Activated naive CD4-positive, alpha-beta T cell treated with anti-CD3 and anti-CD28 coated beads, Interleukin-2, amount 10 ng/mL, durations not matched to agents 7 days and 5 days (primary cell): ENCODE measurements around the gene CLIP1.
A peak's percentile ranks its signal among the peaks of the same experiment; 100 is the strongest.
"Not testable (repeated sequence)": the region's sequence is repeated elsewhere in the genome, so short reads cannot be mapped to it uniquely, and the experiment has no call there.

Source experiments
- CTCF ChIA-PET: fragments of 350-600 bp; sonication (Branson Sonifier 250); formaldehyde crosslinking; loops from one replicate; lab custom pipeline; 2021; ENCODE audit warnings: antibody characterized with exemption; lab: Charles Lee
- DNase-seq: peaks from one replicate; pipeline ENCODE4 v3.0.0-alpha.2; 2020
- H3K27ac Mint-ChIP-seq: one replicate; pipeline ENCODE4 v1.8.0; 2021; ENCODE audit warnings: mild to moderate bottlenecking, moderate library complexity, mixed read lengths
- H3K27me3 Mint-ChIP-seq: one replicate; pipeline ENCODE4 v1.8.0; 2021; ENCODE audit warnings: mild to moderate bottlenecking, mixed read lengths
- H3K36me3 Mint-ChIP-seq: one replicate; pipeline ENCODE4 v1.8.0; 2021; ENCODE audit warnings: mixed read lengths
- H3K4me1 Mint-ChIP-seq: one replicate; pipeline ENCODE4 v1.8.0; 2021; ENCODE audit warnings: mixed read lengths
- H3K4me3 Mint-ChIP-seq: one replicate; pipeline ENCODE4 v1.8.0; 2021; ENCODE audit warnings: mild to moderate bottlenecking, moderate library complexity, mixed read lengths
- H3K9me3 Mint-ChIP-seq: one replicate; pipeline ENCODE4 v1.8.0; 2021; ENCODE audit warnings: mixed read lengths

Gene CLIP1

GRCh38 chr12:122295877-122296276 is 126.6 kb downstream of the CLIP1 start:
- no peak overlapping the region for H3K27ac Mint-ChIP-seq
- no peaks in the 10 kb centered on the region for H3K9me3 Mint-ChIP-seq
- peaks cover 27% of the 10 kb centered on the region for H3K36me3 Mint-ChIP-seq
- H3K4me1 Mint-ChIP-seq: peaks cover 4% of the 10 kb centered on the region
- no peak overlapping the region for H3K4me3 Mint-ChIP-seq
- DNase-seq: no peak
- no peaks in the 10 kb centered on the region for H3K27me3 Mint-ChIP-seq
- CTCF ChIA-PET: no interaction called here

DNA sequence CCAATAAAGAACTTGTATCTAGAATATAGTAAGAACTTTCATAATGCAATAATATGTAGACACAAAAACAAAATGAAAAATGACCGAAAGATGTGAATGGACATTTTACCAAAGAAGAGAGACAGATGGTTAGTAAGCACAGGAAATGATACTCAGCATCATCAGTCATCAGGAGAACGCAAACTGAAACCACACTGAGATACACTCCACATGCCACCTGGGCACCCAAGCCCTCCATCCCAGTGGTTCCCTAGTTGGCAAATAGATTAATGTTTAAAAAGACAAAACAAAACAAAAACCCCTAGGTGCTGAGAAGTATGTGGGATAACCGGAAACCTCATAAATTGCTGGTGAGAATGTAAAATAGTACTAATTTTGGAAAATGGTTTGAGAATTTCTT is 129.4 kb downstream of the CLIP1 start:
- no peak overlapping the region for H3K4me3 Mint-ChIP-seq

GRCh38 chr12:122291431-122291830 is 131.0 kb downstream of the CLIP1 start:
- CTCF ChIA-PET: no interaction called here
- Mint-ChIP-seq H3K9me3 (no peaks in the 10 kb centered on the region), H3K4me1 (peaks cover 4% of the 10 kb centered on the region), H3K36me3 (peaks cover 24% of the 10 kb centered on the region), H3K27ac (no peak overlapping the region), H3K27me3 (no peaks in the 10 kb centered on the region), H3K4me3 (no peak overlapping the region)
- no peak for DNase-seq

More for the DNA sequence above, 129.4 kb downstream of the CLIP1 start:
- CTCF ChIA-PET: no interaction called here
- peaks cover 4% of the 10 kb centered on the region for H3K4me1 Mint-ChIP-seq
- H3K36me3 Mint-ChIP-seq: peaks cover 26% of the 10 kb centered on the region
- H3K27ac Mint-ChIP-seq: no peak overlapping the region
- H3K9me3 Mint-ChIP-seq: no peaks in the 10 kb centered on the region
- no peaks in the 10 kb centered on the region for H3K27me3 Mint-ChIP-seq
- no peak for DNase-seq

GRCh38 chr12:122283680-122284079 is 138.8 kb downstream of the CLIP1 start:
- no peak for DNase-seq
- Mint-ChIP-seq H3K27ac (no peak overlapping the region), H3K27me3 (no peaks in the 10 kb centered on the region), H3K9me3 (no peaks in the 10 kb centered on the region), H3K4me1 (no peaks in the 10 kb centered on the region), H3K4me3 (no peak overlapping the region), H3K36me3 (peaks cover 17% of the 10 kb centered on the region)
- CTCF ChIA-PET: no interaction called here

DNA sequence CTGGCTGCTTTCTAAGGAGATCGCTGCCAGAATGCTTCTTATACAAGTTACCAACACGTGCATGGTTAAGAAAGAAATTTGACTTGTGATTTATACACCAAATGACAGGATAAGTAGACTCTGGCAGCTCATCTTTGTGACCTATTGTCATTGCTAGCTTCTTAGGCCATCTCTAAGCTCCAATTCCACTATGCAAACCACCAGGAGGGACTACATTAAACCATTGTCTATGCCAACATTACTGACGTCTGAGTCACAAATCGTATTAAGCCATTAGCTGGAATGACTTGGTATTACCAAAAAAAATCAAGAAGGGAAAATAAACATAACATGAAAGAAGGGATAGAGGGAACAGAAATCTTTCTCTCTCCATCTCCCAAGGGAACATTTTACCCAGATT is 140.4 kb downstream of the CLIP1 start:
- no peaks in the 10 kb centered on the region for H3K9me3 Mint-ChIP-seq
- H3K4me3 Mint-ChIP-seq: no peak overlapping the region
- CTCF ChIA-PET: no interaction called here
- H3K4me1 Mint-ChIP-seq: no peaks in the 10 kb centered on the region
- peaks cover 21% of the 10 kb centered on the region for H3K36me3 Mint-ChIP-seq
- H3K27ac Mint-ChIP-seq: no peak overlapping the region
- no peak for DNase-seq
- H3K27me3 Mint-ChIP-seq: no peaks in the 10 kb centered on the region

GRCh38 chr12:122276242-122276641 is 146.2 kb downstream of the CLIP1 start:
- CTCF ChIA-PET: no interaction called here
- DNase-seq: no peak
- no peaks in the 10 kb centered on the region for H3K27me3 Mint-ChIP-seq
- H3K4me1 Mint-ChIP-seq: no peaks in the 10 kb centered on the region
- no peak overlapping the region for H3K27ac Mint-ChIP-seq
- H3K9me3 Mint-ChIP-seq: no peaks in the 10 kb centered on the region
- H3K36me3 Mint-ChIP-seq: peaks cover 28% of the 10 kb centered on the region
- H3K4me3 Mint-ChIP-seq: no peak overlapping the region

GRCh38 chr12:122275459-122275858 is 147.0 kb downstream of the CLIP1 start:
- CTCF ChIA-PET: interaction anchor here (0.9 kb wide), 1 partner anchor 81 kb away, joined by 3 read pairs; no protein-coding TSS in a partner anchor
- no peak for DNase-seq
- no peak overlapping the region for H3K4me3 Mint-ChIP-seq
- H3K27ac Mint-ChIP-seq: no peak overlapping the region
- no peaks in the 10 kb centered on the region for H3K27me3 Mint-ChIP-seq
- no peaks in the 10 kb centered on the region for H3K4me1 Mint-ChIP-seq
- no peaks in the 10 kb centered on the region for H3K9me3 Mint-ChIP-seq
- H3K36me3 Mint-ChIP-seq: peaks cover 28% of the 10 kb centered on the region

DNA sequence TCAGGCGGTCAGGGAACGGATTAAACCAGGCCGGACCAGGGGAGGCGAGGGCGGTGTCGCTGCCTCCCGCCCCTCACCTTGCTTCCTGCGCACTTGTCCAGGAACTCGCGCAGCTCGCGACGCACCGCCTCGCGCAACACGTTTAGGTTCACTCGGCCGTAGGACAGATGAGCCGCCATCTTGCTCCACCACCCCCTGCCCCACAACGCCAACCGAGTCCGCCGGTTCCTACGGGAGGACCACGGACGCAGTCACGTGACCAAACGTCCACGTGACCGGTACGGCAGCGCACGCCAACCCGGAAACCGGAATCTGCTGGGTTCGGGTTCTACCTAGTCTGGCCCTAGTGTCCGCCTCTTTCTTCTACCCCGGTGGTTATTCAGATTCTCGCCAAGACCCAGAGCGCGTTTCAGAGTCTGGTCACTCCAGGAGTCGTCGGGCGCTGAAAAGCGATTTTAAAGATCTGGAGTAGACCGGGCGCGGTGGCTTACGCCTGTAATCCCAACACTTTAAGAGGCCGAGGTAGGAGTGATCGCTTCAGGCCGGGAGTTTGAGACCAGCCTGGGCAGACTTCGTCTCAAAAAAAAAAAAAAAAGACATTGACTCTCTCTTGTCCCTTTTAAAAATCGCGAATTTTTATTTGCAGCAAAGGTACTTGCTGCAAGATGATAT is 156.1 kb downstream of the CLIP1 start, which contains the start of gene VPS33A:
Gene VPS33A, minus strand, starts transcription at position 265 of the 672 bp plus-strand sequence. Its CDS starts 86 bp downstream, at position 179.
- peak; percentile 96 for DNase-seq
- Mint-ChIP-seq H3K4me3 (peak within 1 kb of the TSS; percentile 95), H3K9me3 (no peaks in the 10 kb centered on the region), H3K27ac (peak within 1 kb of the TSS; percentile 99), H3K36me3 (peaks cover 14% of the 10 kb centered on the region), H3K27me3 (peaks cover 7% of the 10 kb centered on the region), H3K4me1 (peaks cover 27% of the 10 kb centered on the region)
- CTCF ChIA-PET: interaction anchor here (0.6 to 2.0 kb wide), 11 partner anchors 12 to 231 kb away, joined by 3 to 6 read pairs (median 4); partner anchors contain the start of gene DIABLO

GRCh38 chr12:122265886-122266229 is 156.6 kb downstream of the CLIP1 start:
- Mint-ChIP-seq H3K9me3 (no peaks in the 10 kb centered on the region), H3K36me3 (peaks cover 18% of the 10 kb centered on the region), H3K4me1 (peaks cover 27% of the 10 kb centered on the region), H3K27ac (peak overlapping the region; percentile 99), H3K27me3 (peaks cover 7% of the 10 kb centered on the region), H3K4me3 (peak overlapping the region; percentile 95)
- no peak for DNase-seq
- CTCF ChIA-PET: interaction anchor here (0.7 to 2.0 kb wide), 5 partner anchors 21 to 173 kb away, joined by 3 to 4 read pairs (median 4); no protein-coding TSS in a partner anchor

DNA sequence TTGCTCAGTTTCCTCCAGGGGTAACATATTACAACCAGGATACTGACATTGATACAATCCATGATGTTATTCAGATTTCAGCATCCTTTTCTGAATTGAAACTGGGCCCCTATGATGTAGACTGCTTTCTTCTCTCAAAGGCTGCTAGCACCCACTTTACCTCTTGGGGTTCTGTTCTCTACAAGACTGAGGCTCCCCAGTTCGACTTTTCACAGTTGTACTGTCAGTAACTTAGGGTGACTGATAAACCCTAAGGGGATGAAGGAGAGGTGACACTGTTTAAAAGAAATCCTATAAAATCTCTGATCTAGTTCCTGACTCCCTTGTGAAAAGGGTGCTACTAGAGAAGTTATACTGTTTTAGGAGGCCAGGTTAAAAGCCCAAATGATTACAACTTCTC is 157.0 kb downstream of the CLIP1 start:
- DNase-seq: peak; percentile 30
- peak overlapping the region; percentile 99 for H3K27ac Mint-ChIP-seq
- peaks cover 21% of the 10 kb centered on the region for H3K36me3 Mint-ChIP-seq
- no peaks in the 10 kb centered on the region for H3K9me3 Mint-ChIP-seq
- CTCF ChIA-PET: interaction anchor here (0.6 to 1.3 kb wide), 4 partner anchors 21 to 557 kb away, joined by 3 to 4 read pairs (median 4); no protein-coding TSS in a partner anchor
- peaks cover 7% of the 10 kb centered on the region for H3K27me3 Mint-ChIP-seq
- peaks cover 27% of the 10 kb centered on the region for H3K4me1 Mint-ChIP-seq
- H3K4me3 Mint-ChIP-seq: peak overlapping the region; percentile 95

DNA sequence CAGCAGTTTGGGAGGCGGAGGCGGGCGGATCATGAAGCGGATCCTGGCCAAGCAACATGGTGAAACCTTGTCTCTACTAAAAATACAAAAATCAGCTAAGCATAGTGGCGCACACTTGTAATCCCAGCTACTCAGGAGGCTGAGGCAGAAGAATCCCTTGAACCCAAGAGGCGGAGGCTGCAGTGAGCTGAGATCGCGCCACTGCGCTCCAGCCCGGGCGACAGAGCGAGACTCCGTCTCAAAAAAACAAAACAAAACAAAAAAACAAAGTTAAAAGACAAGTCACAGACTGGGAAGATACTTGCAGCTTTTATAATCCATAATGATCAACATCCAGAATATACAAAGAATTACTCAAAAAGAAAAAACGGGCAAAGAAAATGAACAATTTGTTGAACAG is 161.7 kb downstream of the CLIP1 start:
- DNase-seq, H3K27me3 Mint-ChIP-seq, H3K27ac Mint-ChIP-seq, H3K9me3 Mint-ChIP-seq, H3K4me3 Mint-ChIP-seq: not testable (repeated sequence)
- H3K4me1 Mint-ChIP-seq: peaks cover 15% of the 10 kb centered on the region
- peaks cover 44% of the 10 kb centered on the region for H3K36me3 Mint-ChIP-seq
- CTCF ChIA-PET: interaction anchor here (0.6 kb wide), 1 partner anchor 367 kb away, joined by 3 read pairs; no protein-coding TSS in a partner anchor

DNA sequence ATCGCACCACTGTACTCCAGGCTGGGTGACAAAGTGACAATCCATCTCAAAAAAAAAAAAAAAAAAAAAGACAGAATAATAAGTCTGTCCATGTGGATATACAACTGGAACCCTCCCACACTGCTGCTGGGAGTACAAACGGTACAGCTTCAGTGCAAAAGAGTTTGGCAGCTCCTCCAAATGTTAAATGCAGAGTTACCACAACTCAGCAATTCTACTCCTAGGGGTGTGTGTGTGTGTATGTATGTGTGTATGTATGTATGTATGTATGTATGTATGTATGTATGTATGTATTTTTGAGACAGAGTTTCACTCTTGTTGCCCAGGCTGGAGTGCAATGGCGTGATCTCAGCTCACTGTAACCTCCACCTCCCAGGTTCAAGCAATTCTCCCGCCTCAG is 163.5 kb downstream of the CLIP1 start:
- H3K27me3 Mint-ChIP-seq, H3K4me3 Mint-ChIP-seq, H3K9me3 Mint-ChIP-seq, DNase-seq, H3K27ac Mint-ChIP-seq, CTCF ChIA-PET, H3K4me1 Mint-ChIP-seq: not testable (repeated sequence)
- H3K36me3 Mint-ChIP-seq: peaks cover 48% of the 10 kb centered on the region

GRCh38 chr12:122258462-122258861 is 164.0 kb downstream of the CLIP1 start:
- H3K4me1 Mint-ChIP-seq, DNase-seq, CTCF ChIA-PET, H3K4me3 Mint-ChIP-seq, H3K27ac Mint-ChIP-seq, H3K9me3 Mint-ChIP-seq, H3K27me3 Mint-ChIP-seq: not testable (repeated sequence)
- peaks cover 47% of the 10 kb centered on the region for H3K36me3 Mint-ChIP-seq

GRCh38 chr12:122250536-122250935 is 171.9 kb downstream of the CLIP1 start:
- DNase-seq: no peak
- Mint-ChIP-seq H3K27ac (no peak overlapping the region), H3K36me3 (peaks cover 22% of the 10 kb centered on the region)

DNA sequence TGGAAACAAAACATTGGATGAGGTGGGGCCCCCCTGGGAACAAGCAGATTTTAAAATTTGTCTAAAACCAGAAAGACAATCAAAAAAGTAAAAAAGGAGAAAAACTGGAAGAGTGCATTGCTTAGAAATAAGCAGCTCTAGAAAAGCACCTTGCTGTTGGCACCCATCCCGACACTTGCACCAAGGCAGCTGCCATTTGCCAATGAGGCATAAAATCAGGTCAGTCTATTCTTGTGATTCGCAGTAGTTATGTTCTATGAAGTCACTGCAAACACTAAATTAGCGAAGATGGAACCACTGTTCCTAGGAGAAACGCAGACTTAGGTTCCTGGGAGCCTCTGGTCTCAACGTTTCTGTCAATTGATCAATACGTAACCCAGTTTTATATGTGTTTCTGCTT is 172.4 kb downstream of the CLIP1 start:
- Mint-ChIP-seq H3K36me3 (peaks cover 20% of the 10 kb centered on the region), H3K4me3 (no peak overlapping the region), H3K9me3 (no peaks in the 10 kb centered on the region), H3K4me1 (peaks cover 8% of the 10 kb centered on the region), H3K27ac (no peak overlapping the region), H3K27me3 (no peaks in the 10 kb centered on the region)
- CTCF ChIA-PET: no interaction called here
- DNase-seq: no peak

More at GRCh38 chr12:122250536-122250935, 171.9 kb downstream of the CLIP1 start:
- Mint-ChIP-seq H3K4me3 (no peak overlapping the region), H3K27me3 (no peaks in the 10 kb centered on the region), H3K4me1 (peaks cover 5% of the 10 kb centered on the region), H3K9me3 (no peaks in the 10 kb centered on the region)
- CTCF ChIA-PET: no interaction called here
